ENCODE results near the gene ZNF774.

ZNF774 gene

DNA sequence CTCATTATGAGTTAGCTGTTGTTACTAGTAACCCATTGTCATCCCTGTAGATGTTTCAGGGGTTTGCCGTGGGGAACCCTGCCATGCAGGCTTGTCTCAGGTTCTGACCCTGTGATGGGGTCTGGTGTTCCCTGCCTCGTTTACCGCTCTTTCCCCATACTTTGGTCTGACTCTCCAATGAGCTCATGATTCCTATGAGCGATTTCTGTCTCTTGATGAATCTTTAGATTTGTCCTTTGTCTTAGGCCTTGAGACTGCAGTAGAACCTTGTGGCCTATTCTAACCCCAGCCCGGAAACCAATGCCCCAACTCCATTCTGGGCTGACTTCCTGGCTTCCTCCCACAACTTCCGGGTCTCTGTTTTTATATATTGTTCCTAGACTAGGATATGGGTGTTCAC lies 24.7 kb downstream of the ZNF774 start:
- no peak overlapping the region for H3K23ac ChIP-seq (ENCODE audit: low read length in 2 of 2)
- H3K36me3 ChIP-seq (ENCODE audit: control insufficient read depth in 1 of 2, insufficient read depth in 2 of 2, low read depth in 1 of 2, low read length in 2 of 2), result no peaks in the 10 kb centered on the region
- no peaks in the 10 kb centered on the region for H3K79me1 ChIP-seq (replicated peaks; ENCODE audit: low read length, poor library complexity, severe bottlenecking)
- no peak overlapping the region for H3K27ac ChIP-seq (ENCODE audit: low read length, poor library complexity, severe bottlenecking)
- H2BK12ac ChIP-seq (ENCODE audit: low read length in 2 of 2), result no peak overlapping the region
- H3K18ac ChIP-seq (ENCODE audit: low read depth in 1 of 2, low read length in 2 of 2), result no peak overlapping the region
- no peak overlapping the region for H2BK120ac ChIP-seq (ENCODE audit: low read depth, low read length)
- no peak overlapping the region for H2BK5ac ChIP-seq (ENCODE audit: low read depth, low read length, poor library complexity, severe bottlenecking)
- no peak overlapping the region for H3K4ac ChIP-seq (ENCODE audit: low read depth in 1 of 2, low read length in 2 of 2)
- no peak for DNase-seq
- no peak overlapping the region for H2AFZ ChIP-seq (ENCODE audit: low read depth, low read length)
- H3K14ac ChIP-seq (ENCODE audit: low read length in 2 of 2), result no peak overlapping the region
- H2AK5ac ChIP-seq (ENCODE audit: low read length, severe bottlenecking), result no peak overlapping the region
- H3K4me1 ChIP-seq (ENCODE audit: control insufficient read depth, insufficient read depth, low read depth, low read length), result no peaks in the 10 kb centered on the region
- H3K9me3 ChIP-seq (ENCODE audit: control insufficient read depth, low read length), result peaks cover 9% of the 10 kb centered on the region
- 89% methylated on average over 5 of the region's 6 CpGs for WGBS
- H2BK15ac ChIP-seq (ENCODE audit: low read depth, poor library complexity, severe bottlenecking), result no peak overlapping the region
- H3K4me3 ChIP-seq (ENCODE audit: insufficient read depth in 1 of 2, low read depth in 1 of 2, low read length in 2 of 2), result no peak overlapping the region
- H4K8ac ChIP-seq (ENCODE audit: low read length), result no peak overlapping the region
- H4K91ac ChIP-seq (ENCODE audit: low read length), result no peak overlapping the region
- no peak overlapping the region for H3K9ac ChIP-seq (ENCODE audit: low read length)
- no peaks in the 10 kb centered on the region for H3K27me3 ChIP-seq (ENCODE audit: control insufficient read depth in 1 of 2, insufficient read depth in 1 of 2, low read length in 2 of 2)
- no peak overlapping the region for H3K4me2 ChIP-seq (ENCODE audit: low read length, poor library complexity, severe bottlenecking)

DNA sequence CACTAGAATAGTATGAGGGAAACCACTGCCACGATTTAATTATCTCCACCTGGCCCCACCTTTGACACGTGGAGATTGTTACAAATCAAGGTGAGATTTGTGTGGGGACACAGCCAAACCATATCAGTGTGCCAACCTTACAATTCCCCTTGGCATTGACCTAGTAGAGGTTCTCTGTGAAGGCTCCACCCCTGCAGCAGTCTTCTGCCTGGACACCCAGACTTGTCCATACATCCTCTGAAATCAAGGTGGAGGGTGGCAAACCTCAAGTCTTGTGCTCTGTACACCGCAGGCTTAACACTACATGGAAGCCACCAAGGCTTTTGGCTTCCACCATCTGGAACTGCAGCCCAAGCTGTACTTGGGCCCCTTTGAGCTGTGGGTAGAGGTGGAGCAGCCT lies 27.2 kb downstream of the ZNF774 start:
- WGBS, result 75% methylated on average over 3 of the region's 3 CpGs
- DNase-seq, result no peak
- no peak overlapping the region for H3K4ac ChIP-seq (ENCODE audit: low read depth in 1 of 2, low read length in 2 of 2)

DNA sequence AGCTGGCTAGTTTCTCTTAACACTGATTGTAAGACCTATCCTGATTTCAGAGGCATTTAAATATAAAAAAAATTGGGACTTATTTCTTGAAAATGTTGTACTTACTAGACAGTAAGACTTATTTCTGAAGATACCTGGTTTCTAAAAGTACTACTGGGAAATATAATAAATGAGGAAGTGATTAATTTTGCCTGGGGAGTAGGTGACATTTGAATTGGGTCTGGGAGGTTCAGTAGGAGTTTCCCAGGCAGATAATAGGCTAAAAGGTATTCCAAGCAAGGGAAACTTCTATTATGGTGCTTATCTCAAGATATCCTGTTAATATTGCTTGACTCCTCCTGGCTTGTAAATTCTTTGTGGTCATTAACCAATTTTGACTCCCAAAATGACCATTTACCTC lies 29.4 kb downstream of the ZNF774 start:
- DNase-seq, result no peak
- no peak overlapping the region for H3K18ac ChIP-seq (ENCODE audit: low read depth in 1 of 2, low read length in 2 of 2)

More for the DNA sequence above, 27.2 kb downstream of the ZNF774 start:
- Histone ChIP-seq H3K27ac (ENCODE audit: low read length, poor library complexity, severe bottlenecking) (no peak overlapping the region), H2BK15ac (ENCODE audit: low read depth, poor library complexity, severe bottlenecking) (no peak overlapping the region), H3K9me3 (ENCODE audit: control insufficient read depth, low read length) (peaks cover 9% of the 10 kb centered on the region), H3K14ac (ENCODE audit: low read length in 2 of 2) (no peak overlapping the region), H3K79me1 (replicated peaks; ENCODE audit: low read length, poor library complexity, severe bottlenecking) (no peaks in the 10 kb centered on the region), H4K8ac (ENCODE audit: low read length) (no peak overlapping the region), H3K18ac (ENCODE audit: low read depth in 1 of 2, low read length in 2 of 2) (no peak overlapping the region), H4K91ac (ENCODE audit: low read length) (no peak overlapping the region), H2AFZ (ENCODE audit: low read depth, low read length) (no peak overlapping the region), H2BK12ac (ENCODE audit: low read length in 2 of 2) (no peak overlapping the region), H3K4me1 (ENCODE audit: control insufficient read depth, insufficient read depth, low read depth, low read length) (no peaks in the 10 kb centered on the region), H3K9ac (ENCODE audit: low read length) (no peak overlapping the region), H2AK5ac (ENCODE audit: low read length, severe bottlenecking) (no peak overlapping the region), H3K4me3 (ENCODE audit: insufficient read depth in 1 of 2, low read depth in 1 of 2, low read length in 2 of 2) (no peak overlapping the region), H3K36me3 (ENCODE audit: control insufficient read depth in 1 of 2, insufficient read depth in 2 of 2, low read depth in 1 of 2, low read length in 2 of 2) (no peaks in the 10 kb centered on the region), H3K27me3 (ENCODE audit: control insufficient read depth in 1 of 2, insufficient read depth in 1 of 2, low read length in 2 of 2) (no peaks in the 10 kb centered on the region), H2BK120ac (ENCODE audit: low read depth, low read length) (no peak overlapping the region), H3K23ac (ENCODE audit: low read length in 2 of 2) (no peak overlapping the region), H3K4me2 (ENCODE audit: low read length, poor library complexity, severe bottlenecking) (no peak overlapping the region), H2BK5ac (ENCODE audit: low read depth, low read length, poor library complexity, severe bottlenecking) (no peak overlapping the region)

DNA sequence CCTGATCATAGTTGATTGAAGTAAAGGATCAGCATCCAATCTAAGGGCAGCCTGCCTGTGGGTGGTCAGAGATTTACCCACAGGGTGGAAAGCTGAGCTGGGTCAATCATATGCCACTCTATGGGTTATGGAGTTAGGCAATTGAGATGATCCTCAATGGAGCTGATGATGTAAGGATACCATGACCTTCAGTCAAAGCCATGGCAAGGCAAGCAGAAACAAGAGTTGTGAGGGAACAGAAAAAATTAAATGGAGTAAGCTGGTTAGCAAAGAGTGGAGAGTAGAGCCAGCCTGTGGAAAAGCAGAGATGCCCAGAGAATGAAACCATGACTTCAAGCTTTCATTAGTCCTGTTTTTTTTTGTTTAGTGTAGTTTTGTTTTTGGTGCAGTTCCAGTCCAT lies 30.2 kb downstream of the ZNF774 start:
- no peak overlapping the region for H2BK15ac ChIP-seq (ENCODE audit: low read depth, poor library complexity, severe bottlenecking)
- H3K27ac ChIP-seq (ENCODE audit: low read length, poor library complexity, severe bottlenecking), result no peak overlapping the region
- no peak overlapping the region for H4K91ac ChIP-seq (ENCODE audit: low read length)
- no peak overlapping the region for H2BK5ac ChIP-seq (ENCODE audit: low read depth, low read length, poor library complexity, severe bottlenecking)
- H3K4me1 ChIP-seq (ENCODE audit: control insufficient read depth, insufficient read depth, low read depth, low read length), result no peaks in the 10 kb centered on the region
- H2BK120ac ChIP-seq (ENCODE audit: low read depth, low read length), result no peak overlapping the region
- no peak overlapping the region for H3K4me2 ChIP-seq (ENCODE audit: low read length, poor library complexity, severe bottlenecking)
- H3K36me3 ChIP-seq (ENCODE audit: control insufficient read depth in 1 of 2, insufficient read depth in 2 of 2, low read depth in 1 of 2, low read length in 2 of 2), result no peaks in the 10 kb centered on the region
- H3K9me3 ChIP-seq (ENCODE audit: control insufficient read depth, low read length), result peaks cover 9% of the 10 kb centered on the region
- H4K8ac ChIP-seq (ENCODE audit: low read length), result no peak overlapping the region
- no peak overlapping the region for H2AK5ac ChIP-seq (ENCODE audit: low read length, severe bottlenecking)
- no peaks in the 10 kb centered on the region for H3K79me1 ChIP-seq (replicated peaks; ENCODE audit: low read length, poor library complexity, severe bottlenecking)
- H3K27me3 ChIP-seq (ENCODE audit: control insufficient read depth in 1 of 2, insufficient read depth in 1 of 2, low read length in 2 of 2), result no peaks in the 10 kb centered on the region
- H3K14ac ChIP-seq (ENCODE audit: low read length in 2 of 2), result no peak overlapping the region
- H2BK12ac ChIP-seq (ENCODE audit: low read length in 2 of 2), result no peak overlapping the region
- H2AFZ ChIP-seq (ENCODE audit: low read depth, low read length), result no peak overlapping the region
- H3K9ac ChIP-seq (ENCODE audit: low read length), result no peak overlapping the region
- H3K4me3 ChIP-seq (ENCODE audit: insufficient read depth in 1 of 2, low read depth in 1 of 2, low read length in 2 of 2), result no peak overlapping the region
- H3K4ac ChIP-seq (ENCODE audit: low read depth in 1 of 2, low read length in 2 of 2), result no peak overlapping the region
- H3K23ac ChIP-seq (ENCODE audit: low read length in 2 of 2), result no peak overlapping the region
- DNase-seq, result no peak
- no peak overlapping the region for H3K18ac ChIP-seq (ENCODE audit: low read depth in 1 of 2, low read length in 2 of 2)

More for the DNA sequence above, 29.4 kb downstream of the ZNF774 start:
- H2BK120ac ChIP-seq (ENCODE audit: low read depth, low read length), result no peak overlapping the region
- no peak overlapping the region for H2AFZ ChIP-seq (ENCODE audit: low read depth, low read length)
- no peak overlapping the region for H3K4ac ChIP-seq (ENCODE audit: low read depth in 1 of 2, low read length in 2 of 2)
- H4K8ac ChIP-seq (ENCODE audit: low read length), result no peak overlapping the region
- H3K36me3 ChIP-seq (ENCODE audit: control insufficient read depth in 1 of 2, insufficient read depth in 2 of 2, low read depth in 1 of 2, low read length in 2 of 2), result no peaks in the 10 kb centered on the region
- H3K4me3 ChIP-seq (ENCODE audit: insufficient read depth in 1 of 2, low read depth in 1 of 2, low read length in 2 of 2), result no peak overlapping the region
- H3K4me1 ChIP-seq (ENCODE audit: control insufficient read depth, insufficient read depth, low read depth, low read length), result no peaks in the 10 kb centered on the region
- peaks cover 9% of the 10 kb centered on the region for H3K9me3 ChIP-seq (ENCODE audit: control insufficient read depth, low read length)
- H2AK5ac ChIP-seq (ENCODE audit: low read length, severe bottlenecking), result no peak overlapping the region
- no peak overlapping the region for H2BK5ac ChIP-seq (ENCODE audit: low read depth, low read length, poor library complexity, severe bottlenecking)
- no peaks in the 10 kb centered on the region for H3K27me3 ChIP-seq (ENCODE audit: control insufficient read depth in 1 of 2, insufficient read depth in 1 of 2, low read length in 2 of 2)
- H3K23ac ChIP-seq (ENCODE audit: low read length in 2 of 2), result no peak overlapping the region
- no peak overlapping the region for H3K14ac ChIP-seq (ENCODE audit: low read length in 2 of 2)
- no peak overlapping the region for H4K91ac ChIP-seq (ENCODE audit: low read length)
- no peak overlapping the region for H2BK12ac ChIP-seq (ENCODE audit: low read length in 2 of 2)
- H3K27ac ChIP-seq (ENCODE audit: low read length, poor library complexity, severe bottlenecking), result no peak overlapping the region
- H2BK15ac ChIP-seq (ENCODE audit: low read depth, poor library complexity, severe bottlenecking), result no peak overlapping the region
- no peak overlapping the region for H3K4me2 ChIP-seq (ENCODE audit: low read length, poor library complexity, severe bottlenecking)
- H3K9ac ChIP-seq (ENCODE audit: low read length), result no peak overlapping the region
- H3K79me1 ChIP-seq (replicated peaks; ENCODE audit: low read length, poor library complexity, severe bottlenecking), result no peaks in the 10 kb centered on the region

Data from mesenchymal stem cell (in vitro differentiated cells and primary cell).